Activated CD4-positive, alpha-beta T cell treated with anti-CD3 and anti-CD28 coated beads, Interleukin-2, Interleukin-6, amounts not matched to agents 100 ng/mL and 50 ng/mL, durations not matched to agents 16 hours and 8 hours (primary cell): Measurements from ENCODE around the gene DOP1A.

Experiments
- DNase-seq: peaks from one replicate; pipeline ENCODE4 v3.0.0-alpha.2; 2020

DOP1A gene

GRCh38 chr6:83215131-83216047 is 147.9 kb downstream of the DOP1A start:
- DNase-seq = peak; percentile 72

- DNase-seq = no peak
These were observed 149.3 kb downstream of the DOP1A start for GRCh38 chr6:83216806-83217205.
